Measurements from ENCODE around the gene F12.

DNA sequence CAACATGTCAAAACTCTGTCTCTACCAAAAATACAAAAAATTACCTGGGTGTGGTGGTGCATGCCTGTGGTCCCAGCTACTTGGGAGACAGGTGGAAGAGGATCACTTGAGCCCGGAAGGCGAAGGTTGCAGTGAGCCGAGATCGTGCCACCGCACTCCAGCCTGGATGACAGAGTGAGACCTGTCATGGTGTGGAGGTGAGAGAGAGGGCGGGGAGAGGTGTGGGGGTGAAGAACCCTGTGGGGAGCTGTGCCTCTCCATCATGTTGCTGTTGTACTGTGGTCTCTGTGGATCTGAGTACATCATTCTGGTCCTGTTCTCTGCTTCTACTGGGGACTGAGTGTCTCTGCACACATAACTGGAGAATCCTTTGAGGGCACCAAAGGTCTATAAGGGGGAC is 36.5 kb downstream of the F12 start:
- TF ChIP-seq POLR2AphosphoS5 (IDR thresholded peaks at IDR 0.05; ENCODE audit: low read depth, low read length): no peak
- TF ChIP-seq, protein P1, sequence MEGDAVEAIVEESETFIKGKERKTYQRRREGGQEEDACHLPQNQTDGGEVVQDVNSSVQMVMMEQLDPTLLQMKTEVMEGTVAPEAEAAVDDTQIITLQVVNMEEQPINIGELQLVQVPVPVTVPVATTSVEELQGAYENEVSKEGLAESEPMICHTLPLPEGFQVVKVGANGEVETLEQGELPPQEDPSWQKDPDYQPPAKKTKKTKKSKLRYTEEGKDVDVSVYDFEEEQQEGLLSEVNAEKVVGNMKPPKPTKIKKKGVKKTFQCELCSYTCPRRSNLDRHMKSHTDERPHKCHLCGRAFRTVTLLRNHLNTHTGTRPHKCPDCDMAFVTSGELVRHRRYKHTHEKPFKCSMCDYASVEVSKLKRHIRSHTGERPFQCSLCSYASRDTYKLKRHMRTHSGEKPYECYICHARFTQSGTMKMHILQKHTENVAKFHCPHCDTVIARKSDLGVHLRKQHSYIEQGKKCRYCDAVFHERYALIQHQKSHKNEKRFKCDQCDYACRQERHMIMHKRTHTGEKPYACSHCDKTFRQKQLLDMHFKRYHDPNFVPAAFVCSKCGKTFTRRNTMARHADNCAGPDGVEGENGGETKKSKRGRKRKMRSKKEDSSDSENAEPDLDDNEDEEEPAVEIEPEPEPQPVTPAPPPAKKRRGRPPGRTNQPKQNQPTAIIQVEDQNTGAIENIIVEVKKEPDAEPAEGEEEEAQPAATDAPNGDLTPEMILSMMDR (IDR thresholded peaks at IDR 0.05): no peak

Data from Panc1 (cell line).